HUDEP-2 (cell line): ENCODE results near the gene DEDD2.

Experiments
- DNase-seq, 76 experiments: peaks; one replicate each; lab custom pipeline; 2025; ENCODE audit not compliant: unreplicated experiment in 76 of 76; lab: John Stamatoyannopoulos, UW

DEDD2 gene

DNA sequence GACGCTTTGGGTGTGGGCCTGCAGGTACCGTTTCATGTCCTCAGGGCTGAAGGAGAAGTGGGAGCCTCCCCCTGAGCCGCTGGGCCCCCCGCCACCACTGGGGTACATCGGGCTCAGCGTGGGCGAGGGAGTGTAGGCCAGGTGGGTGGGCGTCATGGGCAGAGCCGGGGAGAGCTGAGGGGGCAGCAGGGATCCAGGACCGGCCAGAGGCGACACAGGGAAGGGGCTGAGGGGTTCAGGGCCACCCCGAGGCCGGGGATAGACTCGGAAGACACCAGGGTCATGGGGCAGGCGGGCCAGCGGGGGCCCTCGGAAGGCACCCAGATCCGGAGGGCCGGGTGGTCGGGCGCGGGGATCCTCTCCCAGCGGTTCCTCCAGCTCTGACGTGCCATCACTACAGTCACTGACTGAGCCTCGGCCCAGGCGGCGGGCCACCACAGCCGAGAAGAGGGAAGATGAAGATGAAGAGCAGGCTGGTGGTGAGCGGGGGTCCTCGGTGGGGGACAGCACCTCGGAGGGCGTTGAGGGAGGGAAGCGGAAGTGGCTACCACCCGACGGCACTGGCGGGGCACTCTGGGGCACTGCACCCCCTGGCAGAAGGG is 31.8 kb upstream of the DEDD2 start:
- no peak for DNase-seq

DNA sequence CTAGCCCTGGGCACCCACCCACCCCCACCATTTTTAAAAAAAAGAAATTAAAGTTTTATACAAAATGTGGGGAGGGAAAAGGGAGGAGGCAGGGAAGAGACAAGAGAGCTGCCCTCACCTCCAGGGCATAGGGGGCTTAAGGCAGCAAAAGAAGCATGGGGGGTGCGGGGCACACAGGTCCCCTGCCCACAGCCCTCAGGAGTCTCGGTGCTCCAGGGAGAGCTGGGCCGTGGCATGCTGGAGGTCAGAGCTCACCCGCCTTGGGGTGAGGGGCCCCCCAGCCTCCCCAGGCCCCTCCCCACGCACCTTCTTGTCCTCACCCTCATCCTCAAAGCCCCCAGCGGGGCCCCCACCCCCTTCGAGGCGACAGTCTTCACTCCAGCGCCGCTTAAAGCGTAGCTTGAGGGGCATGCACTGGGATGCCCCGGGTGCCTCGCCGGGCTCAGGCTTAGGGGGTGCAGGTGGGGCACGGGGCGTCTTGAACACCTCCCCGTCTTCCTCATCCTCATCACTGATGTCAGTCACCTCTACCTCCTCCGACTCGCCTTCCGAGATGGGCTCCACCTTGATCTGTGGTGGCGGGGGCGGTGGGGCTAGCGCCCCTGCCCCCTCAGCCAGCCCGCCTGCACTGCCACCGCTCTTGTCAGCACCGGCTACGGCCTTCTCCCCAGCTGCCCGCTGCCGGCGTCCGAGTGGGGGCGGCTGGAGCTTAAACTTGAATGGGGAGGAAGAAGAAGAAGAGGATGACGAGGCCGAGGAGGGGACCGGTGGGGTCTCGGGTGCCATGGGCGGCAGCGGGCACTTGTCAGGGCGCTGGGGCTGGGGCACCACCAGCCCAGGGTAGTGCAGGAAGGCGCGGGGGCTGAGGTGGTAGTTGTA is 31.0 kb upstream of the DEDD2 start:
- DNase-seq: no peak

- no peak for DNase-seq
Observed at GRCh38 chr19:42247640-42248199, 30.2 kb upstream of the DEDD2 start.

- DNase-seq: peak in 32 of 76 experiments; percentile 12 to 78 (median 40)
Observed at GRCh38 chr19:42246922-42247639, 29.6 kb upstream of the DEDD2 start.

GRCh38 chr19:42246143-42246921 is 28.9 kb upstream of the DEDD2 start:
- DNase-seq: no peak

- no peak for DNase-seq
Observed at GRCh38 chr19:42245231-42245630, 27.8 kb upstream of the DEDD2 start.

DNA sequence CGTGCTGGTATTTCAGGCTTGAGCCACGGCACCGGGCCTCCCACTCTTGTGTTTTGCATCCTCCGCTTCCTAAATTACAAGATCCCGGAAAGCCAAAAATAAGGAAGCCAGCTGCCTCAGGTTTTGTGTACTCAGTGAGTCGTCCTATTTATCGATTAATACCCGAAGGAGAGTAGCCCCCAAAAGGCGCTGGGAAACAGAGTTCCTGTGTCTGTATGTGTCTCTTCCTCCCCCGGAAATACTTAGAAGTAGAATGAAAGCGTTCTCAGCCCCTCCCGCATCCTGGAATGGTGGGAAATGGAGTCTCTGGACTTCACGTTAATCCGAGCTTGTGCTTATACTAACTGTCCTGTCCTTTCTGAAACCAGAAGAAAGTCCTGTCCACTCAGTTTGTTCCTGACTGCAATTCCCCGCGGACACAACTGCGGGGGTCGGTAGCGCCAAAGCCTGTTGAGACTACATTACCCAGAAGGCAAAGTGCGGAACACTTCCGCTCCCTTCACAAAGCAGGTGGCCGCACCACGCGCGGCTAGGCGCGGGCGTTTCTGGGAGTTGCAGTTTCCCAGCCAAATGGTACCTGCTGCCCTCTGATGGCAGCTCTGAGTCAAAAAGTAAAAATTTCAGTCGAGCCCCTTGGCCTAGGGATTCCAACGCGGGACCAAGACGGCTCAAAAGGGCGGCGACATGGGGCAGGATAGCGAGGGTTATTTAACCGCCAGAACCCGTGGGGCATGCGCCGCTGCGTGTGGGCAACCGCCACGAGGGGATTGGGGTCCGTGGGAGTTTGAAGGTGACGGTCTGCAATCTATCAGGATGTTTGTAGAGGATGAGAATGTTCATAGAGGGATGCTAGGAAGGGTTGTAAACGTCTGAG is 27.1 kb upstream of the DEDD2 start:
- peak in 74 of 76 experiments; percentile 73 to 97 (median 94) for DNase-seq

- peak; percentile 84 to 100 (median 98) for DNase-seq
Observed at GRCh38 chr19:42242512-42243409, 25.3 kb upstream of the DEDD2 start, which contains the start of gene GSK3A. Gene GSK3A, minus strand, starts transcription at chr19:42242602. Its CDS starts 137 bp downstream, at chr19:42242465.

GRCh38 chr19:42242069-42242511 is 24.6 kb upstream of the DEDD2 start:
- peak in 6 of 76 experiments; percentile 18 to 56 (median 42) for DNase-seq

GRCh38 chr19:42241279-42241678 is 23.8 kb upstream of the DEDD2 start:
- no peak for DNase-seq

- no peak for DNase-seq
Observed at GRCh38 chr19:42239544-42240220, 22.2 kb upstream of the DEDD2 start.

DNA sequence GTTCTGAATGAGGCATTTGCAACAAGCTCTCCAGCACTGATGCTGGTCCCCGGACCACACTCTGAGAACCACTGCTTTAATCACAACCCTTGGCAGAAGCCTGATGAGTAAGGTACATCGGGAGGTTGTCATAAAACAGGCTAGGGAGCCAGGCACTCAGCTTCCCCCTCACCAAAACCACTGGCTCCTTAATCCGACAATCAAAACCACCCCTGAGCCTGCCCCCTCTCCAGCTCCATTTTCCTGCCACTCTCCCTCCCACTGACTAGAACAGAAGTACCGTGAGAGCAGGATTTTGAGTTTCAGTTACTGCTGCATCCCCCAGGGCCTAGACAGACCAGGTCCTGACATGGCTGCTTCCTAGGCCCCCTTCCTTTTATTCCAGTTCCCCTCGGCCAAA is 17.7 kb upstream of the DEDD2 start:
- no peak for DNase-seq

DNA sequence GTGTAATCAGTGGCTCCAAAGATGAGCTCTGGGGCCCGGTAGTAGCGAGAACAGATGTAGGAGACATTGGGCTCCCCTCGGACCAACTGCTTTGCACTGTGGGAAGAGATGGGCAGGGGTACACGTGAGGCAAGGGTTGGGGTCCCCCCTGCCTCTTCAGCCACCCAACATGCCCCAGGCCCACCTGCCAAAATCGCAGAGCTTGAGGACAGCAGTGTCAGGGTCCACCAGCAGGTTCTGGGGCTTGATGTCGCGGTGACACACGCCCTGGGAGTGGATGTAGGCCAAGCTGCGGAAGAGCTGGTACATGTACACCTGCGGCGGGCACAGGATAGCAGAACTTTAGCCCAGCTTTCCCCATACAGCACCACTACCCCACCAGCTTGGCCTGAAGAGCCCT is 16.9 kb upstream of the DEDD2 start:
- no peak for DNase-seq

- no peak for DNase-seq
Observed at GRCh38 chr19:42233678-42234292, 16.3 kb upstream of the DEDD2 start.

- no peak for DNase-seq
Observed at GRCh38 chr19:42233106-42233505, 15.6 kb upstream of the DEDD2 start.

DNA sequence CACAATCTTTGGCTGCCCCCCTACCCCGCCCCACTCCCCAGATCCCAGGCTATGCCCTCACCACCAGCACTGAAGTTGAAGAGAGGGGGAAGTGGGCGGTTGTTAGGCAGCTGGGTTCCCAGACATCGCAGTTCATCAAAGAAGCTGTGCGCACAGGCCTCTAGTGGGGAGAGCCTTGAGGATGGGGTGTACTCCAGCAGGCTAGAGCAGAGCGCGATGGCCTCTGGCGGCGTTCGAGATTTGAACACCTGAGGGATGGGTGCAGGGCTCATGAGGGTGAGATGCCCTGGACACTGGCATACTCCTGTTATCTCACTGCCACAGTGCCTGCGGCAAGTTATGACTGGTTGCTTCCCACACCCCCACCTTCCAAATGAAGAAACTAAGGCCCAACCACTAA is 15.0 kb upstream of the DEDD2 start:
- DNase-seq: no peak

- DNase-seq: no peak
Observed at GRCh38 chr19:42230571-42230970, 13.1 kb upstream of the DEDD2 start.
